ENCODE results near the gene MBNL2.

Gene MBNL2

GRCh38 chr13:97384371-97384770, 162.2 kb downstream of the MBNL2 start:
- DNase-seq (ENCODE audit: low read depth) = no peak

GRCh38 chr13:97385146-97385545, 163.0 kb downstream of the MBNL2 start:
- no peak for DNase-seq (ENCODE audit: low read depth)

DNA sequence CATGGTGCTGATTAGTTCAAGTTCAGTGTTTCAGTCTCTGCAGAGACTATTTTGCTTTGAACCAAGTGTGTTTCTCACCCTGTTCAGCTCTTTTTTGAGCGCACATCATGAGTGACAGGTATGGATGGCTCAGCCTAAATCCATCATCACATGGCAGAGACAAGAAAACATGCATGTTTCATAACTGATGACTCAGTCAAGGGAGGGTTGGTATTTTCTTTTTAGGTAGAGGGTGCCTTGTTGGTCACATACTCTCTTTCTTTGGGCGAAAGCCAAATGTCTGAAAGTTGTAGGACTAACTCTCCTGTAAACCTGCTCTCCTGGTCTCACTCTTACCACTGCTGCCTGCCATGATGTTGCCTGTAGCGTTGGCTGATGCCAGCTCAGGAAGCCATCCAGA, 163.7 kb downstream of the MBNL2 start:
- no peak for DNase-seq (ENCODE audit: low read depth)

- DNase-seq (ENCODE audit: low read depth) = no peak
Measured at GRCh38 chr13:97386801-97387484, 164.8 kb downstream of the MBNL2 start.

- no peak for DNase-seq (ENCODE audit: low read depth)
Measured at GRCh38 chr13:97387485-97387839, 165.3 kb downstream of the MBNL2 start.

DNA sequence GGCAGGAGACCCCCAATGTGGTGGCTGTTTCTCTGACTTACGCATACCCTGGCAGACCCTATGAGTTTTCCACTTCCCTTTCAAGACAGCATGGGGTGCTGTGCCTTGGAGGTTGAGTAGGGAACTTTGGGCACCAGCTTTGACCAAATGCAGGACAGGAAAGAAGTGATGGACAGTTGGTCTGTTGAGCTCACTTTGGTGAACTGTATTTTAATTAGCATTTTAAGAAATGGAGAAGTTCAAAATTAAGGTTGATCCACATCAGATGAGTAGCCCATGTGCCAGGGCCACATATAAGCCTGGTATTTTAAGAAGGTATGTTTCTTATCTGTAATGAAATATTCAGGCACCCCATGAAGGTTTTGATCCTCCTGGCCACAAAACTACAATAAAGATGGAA, 165.8 kb downstream of the MBNL2 start:
- DNase-seq (ENCODE audit: low read depth) = no peak

DNA sequence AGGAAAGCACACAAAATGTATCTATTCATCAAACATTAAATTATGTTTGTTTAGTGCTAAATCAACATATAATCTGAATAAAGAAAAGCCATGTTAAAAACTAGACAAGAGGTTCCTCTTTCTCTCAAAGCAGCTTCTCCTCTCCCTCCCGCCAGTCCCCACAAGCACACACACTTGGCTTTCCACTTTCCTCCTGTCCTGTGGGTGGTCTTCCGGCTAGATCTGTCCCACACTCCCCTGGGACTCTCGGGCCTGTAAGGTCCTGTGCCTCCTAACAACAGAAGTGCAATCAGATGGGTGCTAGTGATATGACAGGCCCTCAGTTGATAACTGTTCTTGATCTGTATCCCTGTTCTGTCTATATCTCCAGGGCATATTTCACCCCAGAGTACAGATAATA, 166.2 kb downstream of the MBNL2 start:
- no peak for DNase-seq (ENCODE audit: low read depth)

- no peak for DNase-seq (ENCODE audit: low read depth)
Measured at GRCh38 chr13:97390941-97391600, 168.9 kb downstream of the MBNL2 start.

DNA sequence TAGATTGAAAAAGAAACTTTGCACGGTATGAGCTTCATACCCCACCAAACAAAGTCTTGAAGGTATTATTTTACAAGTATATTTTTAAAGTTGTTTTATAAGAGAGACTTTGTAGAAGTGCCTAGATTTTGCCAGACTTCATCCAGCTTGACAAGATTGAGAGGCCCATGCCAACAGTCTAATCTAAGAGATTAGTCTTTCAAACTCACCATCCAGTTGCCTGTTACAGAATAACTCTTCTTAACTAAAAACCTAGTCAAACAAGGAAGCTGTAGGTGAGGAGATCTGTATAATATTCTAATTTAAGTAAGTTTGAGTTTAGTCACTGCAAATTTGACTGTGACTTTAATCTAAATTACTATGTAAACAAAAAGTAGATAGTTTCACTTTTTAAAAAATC, 169.9 kb downstream of the MBNL2 start:
- no peak for DNase-seq (ENCODE audit: low read depth)

DNA sequence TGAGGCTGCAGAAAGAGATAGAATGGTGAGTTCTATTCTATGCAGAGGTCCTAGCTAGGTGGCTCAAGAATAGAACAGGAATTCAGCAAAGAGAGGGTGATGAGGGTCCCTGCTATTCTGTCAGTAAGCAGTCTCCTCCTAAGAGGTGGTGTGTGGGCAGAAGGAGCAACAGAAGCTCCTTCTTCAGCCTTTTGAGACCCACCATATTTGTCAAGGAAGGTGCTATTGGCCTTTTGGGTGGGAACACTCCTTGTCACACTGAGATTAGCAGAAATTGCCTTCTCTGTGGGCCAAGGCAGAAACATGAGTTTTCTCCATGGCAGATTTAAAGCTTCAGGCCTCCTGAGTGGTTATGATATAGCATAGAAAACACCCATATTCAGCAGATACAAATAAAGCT, 172.4 kb downstream of the MBNL2 start:
- DNase-seq (ENCODE audit: low read depth) = no peak

DNA sequence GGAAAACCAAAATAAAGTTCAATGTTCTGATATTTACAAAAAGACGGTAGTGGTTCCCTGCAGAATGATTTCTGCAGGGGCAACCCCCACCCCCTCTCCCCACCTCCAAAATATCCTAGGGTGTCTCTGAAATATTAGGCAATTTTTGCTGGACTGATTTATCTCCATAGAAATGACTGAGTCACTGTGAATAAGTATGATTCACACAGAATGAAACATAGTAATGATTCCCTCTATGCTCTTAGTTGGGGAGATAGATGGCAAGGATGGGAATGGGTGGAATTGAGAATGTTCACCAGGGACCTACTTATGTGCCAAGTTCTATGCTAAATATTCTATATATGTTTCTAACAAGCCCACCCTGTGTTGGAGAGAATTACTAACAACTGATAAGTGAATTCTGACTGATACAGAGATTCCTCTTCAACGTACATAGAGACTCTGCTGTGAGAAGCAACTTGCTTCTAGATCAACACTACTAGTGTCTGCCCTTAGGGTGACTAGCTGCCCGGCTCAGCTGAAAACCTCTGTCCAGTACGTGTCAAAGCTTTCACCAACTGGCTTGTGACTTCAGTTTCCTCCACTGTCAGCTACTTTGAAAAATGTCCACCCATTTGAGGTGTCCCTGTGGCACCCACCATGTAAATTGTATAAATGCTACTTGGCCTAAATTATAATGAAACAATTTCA, 173.5 kb downstream of the MBNL2 start:
- DNase-seq (ENCODE audit: low read depth) = no peak

- no peak for DNase-seq (ENCODE audit: low read depth)
Measured at GRCh38 chr13:97397267-97397666, 175.1 kb downstream of the MBNL2 start.

DNA sequence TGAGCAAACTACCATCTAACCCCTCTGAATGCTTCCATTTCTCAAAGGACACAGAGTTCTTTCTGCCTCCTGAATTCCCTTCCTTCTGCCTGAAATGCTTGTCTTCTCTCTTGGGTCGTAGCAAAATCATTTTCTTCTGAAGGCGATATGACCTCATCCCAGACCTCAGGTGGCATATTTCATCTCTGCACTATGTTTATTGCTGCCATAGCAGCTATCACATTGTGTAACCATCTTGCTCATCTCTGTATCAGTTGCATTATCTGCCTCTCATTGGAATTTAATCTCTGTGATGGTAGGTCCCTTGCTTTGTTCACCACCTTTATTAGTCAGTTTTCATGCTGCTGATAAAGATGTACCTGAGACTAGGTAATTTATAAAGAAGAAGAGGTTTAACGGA, 179.3 kb downstream of the MBNL2 start:
- DNase-seq (ENCODE audit: low read depth) = no peak

- DNase-seq (ENCODE audit: low read depth) = no peak
Measured at GRCh38 chr13:97403893-97404750, 182.0 kb downstream of the MBNL2 start.

DNA sequence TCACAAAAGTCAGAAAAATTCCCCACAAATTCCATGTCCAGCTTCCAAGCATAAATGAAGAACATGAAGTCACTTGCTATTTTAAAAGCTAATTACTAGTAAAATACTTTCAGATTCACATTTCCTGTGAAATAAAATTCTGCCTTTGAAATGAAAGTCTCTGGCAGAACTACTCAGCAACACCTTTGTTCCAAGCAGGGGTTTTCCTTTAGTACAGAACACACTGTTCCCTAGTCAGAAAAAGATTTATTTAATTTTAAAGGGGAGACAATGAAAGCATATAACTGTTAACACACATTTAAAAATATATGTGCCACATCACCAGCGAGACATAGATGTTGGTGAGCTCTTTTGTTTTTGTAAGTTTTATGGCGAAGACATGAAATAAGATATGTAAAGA, 185.4 kb downstream of the MBNL2 start:
- DNase-seq (ENCODE audit: low read depth) = no peak

- DNase-seq (ENCODE audit: low read depth) = no peak
Measured at GRCh38 chr13:97408938-97409337, 186.8 kb downstream of the MBNL2 start.

GRCh38 chr13:97411984-97412383, 189.9 kb downstream of the MBNL2 start:
- DNase-seq (ENCODE audit: low read depth) = no peak

GRCh38 chr13:97413694-97414093, 191.6 kb downstream of the MBNL2 start:
- DNase-seq (ENCODE audit: low read depth) = no peak

DNA sequence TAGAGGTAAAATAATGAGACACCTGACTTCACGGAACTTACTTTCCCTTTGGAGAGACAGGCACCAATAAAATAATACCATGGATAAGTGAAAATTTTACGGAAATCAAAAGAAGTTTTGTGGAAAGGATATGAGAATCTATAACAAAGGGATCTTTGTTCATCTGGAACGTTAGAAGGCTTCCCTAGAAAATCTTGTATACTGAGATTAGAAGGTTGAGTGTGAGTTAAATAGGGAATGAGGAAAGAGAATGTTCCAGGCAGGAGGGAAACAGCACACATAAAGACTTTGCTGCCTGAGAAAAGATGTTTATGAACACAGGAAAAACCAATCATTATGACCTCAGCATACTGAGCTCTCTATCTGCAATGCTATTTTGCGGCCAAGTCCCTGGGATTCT, 192.3 kb downstream of the MBNL2 start:
- no peak for DNase-seq (ENCODE audit: low read depth)

DNA sequence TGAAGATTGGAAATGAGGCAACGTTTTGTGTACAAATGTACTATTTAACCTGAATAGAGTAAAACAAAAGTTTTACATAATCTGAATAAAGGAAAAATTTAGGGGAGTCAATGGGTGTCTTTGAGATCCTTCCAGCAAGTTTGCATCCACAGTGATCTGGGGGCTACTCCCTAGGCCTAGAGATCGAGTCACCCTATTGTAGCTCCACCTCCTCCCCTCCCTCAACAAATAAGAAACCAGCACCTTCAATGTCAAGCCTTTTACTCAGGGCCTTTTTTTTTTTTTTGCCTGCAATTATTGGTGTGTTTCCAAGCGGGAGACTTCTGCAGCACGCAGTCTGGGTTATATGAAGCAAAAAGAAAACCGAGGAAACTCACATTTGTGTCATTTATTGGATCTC, 195.6 kb downstream of the MBNL2 start:
- DNase-seq (ENCODE audit: low read depth) = no peak

DNA sequence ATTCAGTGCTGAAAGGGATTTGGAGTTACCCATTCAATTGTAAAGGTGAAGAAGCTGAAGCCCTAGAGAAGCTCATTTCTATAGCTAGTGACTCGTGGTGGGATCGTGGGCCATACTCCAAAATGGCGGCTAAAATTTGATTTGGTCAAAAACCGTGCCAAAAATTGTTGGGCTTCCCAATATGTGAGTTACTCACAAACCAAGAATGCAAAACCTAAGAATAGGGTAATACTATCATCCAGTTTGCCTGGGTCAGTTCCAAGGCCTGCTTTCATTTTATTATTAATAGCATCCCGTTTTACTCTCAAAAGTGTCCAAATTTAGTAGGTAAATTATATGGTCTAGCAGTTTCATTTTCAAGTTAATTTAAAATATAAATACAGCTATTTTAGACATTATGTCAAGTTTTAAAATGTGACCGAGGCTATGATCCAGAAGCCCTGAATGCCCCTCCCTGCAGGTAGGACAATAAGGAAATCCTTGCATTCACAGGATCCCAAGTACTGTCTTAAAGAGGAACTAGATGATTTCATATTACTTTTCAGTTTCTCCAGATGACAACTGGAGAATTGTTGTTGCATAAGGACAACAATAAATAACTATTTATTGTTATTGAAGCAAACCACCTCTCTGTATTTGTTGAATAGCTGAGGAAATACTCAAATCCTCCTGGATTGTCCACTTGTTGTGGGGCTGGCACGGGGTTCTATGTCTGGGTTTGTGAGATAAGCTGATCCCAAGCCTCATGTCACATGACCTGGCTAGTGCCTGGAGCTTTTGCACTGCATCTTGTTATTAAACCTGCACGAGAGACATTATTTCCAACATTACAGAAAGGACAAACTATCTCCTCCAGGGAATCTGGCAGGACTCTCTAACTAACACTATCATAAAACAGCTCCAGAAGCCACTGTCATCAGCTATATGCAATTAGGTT, 200.3 kb downstream of the MBNL2 start:
- no peak for DNase-seq (ENCODE audit: low read depth)
